HEK293 (cell line): Measurements from ENCODE around the gene STARD8.

Experiments
- CTCF ChIA-PET: fragments of 350-600 bp; formaldehyde crosslinking; extraction: SDS; loops from one replicate; lab custom pipeline; 2021; ENCODE audit warnings: antibody characterized with exemption; lab: Yijun Ruan, JAX
- POLR2A ChIA-PET: fragments of 300-600 bp; formaldehyde crosslinking; extraction: SDS; loops from one replicate; lab custom pipeline; 2020; ENCODE audit warnings: antibody characterized with exemption, inconsistent platforms; lab: Yijun Ruan, JAX
- H3K27ac ChIP-seq: fragments of 200-500 bp; sonication (Bioruptor generic); 2 replicates; pipeline ENCODE4 v1.5.1; 2014; ENCODE audit warnings: low read depth, low read length, control low read depth, inconsistent platforms; ENCODE audit errors: extremely low read depth
- H3K36me3 ChIP-seq, 2 experiments: fragments of 200-500 bp in 1 of 2; sonication (Bioruptor generic) in 1 of 2; 1 replicate in 1 of 2; 2 replicates in 1 of 2; pipeline ENCODE4 v1.5.1; 2014 to 2017; ENCODE audit warnings: inconsistent platforms in 2 of 2, low read length in 2 of 2; ENCODE audit not compliant: control insufficient read depth in 2 of 2, insufficient read depth in 1 of 2
- H3K4me1 ChIP-seq: fragments of 200-500 bp; sonication (Bioruptor generic); 2 replicates; pipeline ENCODE4 v1.5.1; 2014; ENCODE audit warnings: mild to moderate bottlenecking, low read length, inconsistent platforms; ENCODE audit not compliant: control insufficient read depth, insufficient read depth
- H3K4me3 ChIP-seq: 2 replicates; pipeline ENCODE4 v1.5.1; 2011; ENCODE audit warnings: low read depth, mild to moderate bottlenecking, control low read depth, low read length, moderate library complexity
- H3K9me3 ChIP-seq: fragments of 200-500 bp; sonication (Bioruptor generic); 2 replicates; pipeline ENCODE4 v1.5.1; 2014; ENCODE audit warnings: low read depth, low read length, inconsistent platforms; ENCODE audit not compliant: control insufficient read depth, insufficient read depth
- HOXA7 ChIP-seq: sonication (generic); formaldehyde crosslinking; IDR thresholded peaks from 2 replicates; pipeline ENCODE4 v1.8.1; 2022; ENCODE audit warnings: missing genetic modification reagents, borderline replicate concordance
- SCRT1 ChIP-seq: fragments of 450-650 bp; formaldehyde crosslinking; IDR thresholded peaks from 2 replicates; pipeline ENCODE4 v1.5.1; 2016; ENCODE audit warnings: missing biosample characterization, missing genetic modification characterization, borderline replicate concordance
- ZBTB21 ChIP-seq: fragments of 450-650 bp; formaldehyde crosslinking; IDR thresholded peaks from 2 replicates; pipeline ENCODE4 v1.5.1; 2017; ENCODE audit warnings: missing biosample characterization, missing genetic modification characterization
- ZNF140 ChIP-seq: fragments of 450-650 bp; formaldehyde crosslinking; IDR thresholded peaks from 2 replicates; pipeline ENCODE4 v1.5.1; 2016; ENCODE audit warnings: missing biosample characterization, missing genetic modification characterization
- ZNF148 ChIP-seq: fragments of 450-650 bp; formaldehyde crosslinking; IDR thresholded peaks from 2 replicates; pipeline ENCODE4 v1.5.0; 2017; ENCODE audit warnings: missing biosample characterization, missing genetic modification characterization, borderline replicate concordance
- ZNF184 ChIP-seq: fragments of 450-650 bp; IDR thresholded peaks from 2 replicates; pipeline ENCODE4 v1.5.1; 2018; ENCODE audit warnings: missing biosample characterization, mild to moderate bottlenecking, missing genetic modification characterization
- ZNF239 ChIP-seq: fragments of 450-650 bp; formaldehyde crosslinking; IDR thresholded peaks from 2 replicates; pipeline ENCODE4 v1.5.1; 2016; ENCODE audit warnings: missing biosample characterization, missing genetic modification characterization
- ZNF292 ChIP-seq: fragments of 450-650 bp; formaldehyde crosslinking; IDR thresholded peaks from 2 replicates; pipeline ENCODE4 v1.5.1; 2016; ENCODE audit warnings: low read depth, missing biosample characterization, missing genetic modification characterization, borderline replicate concordance
- ZNF335 ChIP-seq: fragments of 450-650 bp; formaldehyde crosslinking; conservative IDR thresholded peaks from 2 replicates; pipeline ENCODE4 v1.5.1; 2016; ENCODE audit warnings: missing biosample characterization, missing genetic modification characterization
- ZNF426 ChIP-seq: fragments of 450-650 bp; formaldehyde crosslinking; IDR thresholded peaks from 2 replicates; pipeline ENCODE4 v1.5.1; 2017; ENCODE audit warnings: missing biosample characterization, missing genetic modification characterization, mild to moderate bottlenecking, inconsistent platforms, moderate library complexity
- ZNF529 ChIP-seq: fragments of 450-650 bp; formaldehyde crosslinking; IDR thresholded peaks from 2 replicates; pipeline ENCODE4 v1.5.1; 2017; ENCODE audit warnings: missing genetic modification characterization, missing biosample characterization; ENCODE audit not compliant: insufficient replicate concordance
- ZNF548 ChIP-seq: fragments of 450-650 bp; formaldehyde crosslinking; IDR thresholded peaks from 2 replicates; pipeline ENCODE4 v1.5.1; 2016; ENCODE audit warnings: missing biosample characterization, missing genetic modification characterization
- ZNF623 ChIP-seq: fragments of 450-650 bp; formaldehyde crosslinking; IDR thresholded peaks from 2 replicates; pipeline ENCODE4 v1.5.1; 2016; ENCODE audit warnings: missing biosample characterization, missing genetic modification characterization
- ZNF658 ChIP-seq: fragments of 450-650 bp; formaldehyde crosslinking; IDR thresholded peaks from 2 replicates; pipeline ENCODE4; 2016; ENCODE audit warnings: missing biosample characterization, missing genetic modification characterization
- ZXDB ChIP-seq: fragments of 450-650 bp; formaldehyde crosslinking; IDR thresholded peaks from 2 replicates; pipeline ENCODE4 v1.5.1; 2016; ENCODE audit warnings: missing biosample characterization, missing genetic modification characterization
- TF ChIP-seq, protein P1 (sequence below): fragments of 450-650 bp; formaldehyde crosslinking; IDR thresholded peaks from 2 replicates; pipeline ENCODE4 v1.5.1; 2016; ENCODE audit warnings: missing biosample characterization, missing genetic modification characterization
- TF ChIP-seq, protein P2 (sequence below): fragments of 450-650 bp; formaldehyde crosslinking; IDR thresholded peaks from 2 replicates; pipeline ENCODE4 v1.5.1; 2016; ENCODE audit warnings: missing biosample characterization, missing genetic modification characterization, borderline replicate concordance
- TF ChIP-seq, protein P3 (sequence below): fragments of 450-650 bp; formaldehyde crosslinking; IDR thresholded peaks from 2 replicates; pipeline ENCODE4 v1.5.1; 2017; ENCODE audit warnings: missing biosample characterization, missing genetic modification characterization

Gene STARD8

GRCh38 chrX:68749426-68749825, 102.0 kb downstream of the STARD8 start (continued):
- TF ChIP-seq, protein P1, sequence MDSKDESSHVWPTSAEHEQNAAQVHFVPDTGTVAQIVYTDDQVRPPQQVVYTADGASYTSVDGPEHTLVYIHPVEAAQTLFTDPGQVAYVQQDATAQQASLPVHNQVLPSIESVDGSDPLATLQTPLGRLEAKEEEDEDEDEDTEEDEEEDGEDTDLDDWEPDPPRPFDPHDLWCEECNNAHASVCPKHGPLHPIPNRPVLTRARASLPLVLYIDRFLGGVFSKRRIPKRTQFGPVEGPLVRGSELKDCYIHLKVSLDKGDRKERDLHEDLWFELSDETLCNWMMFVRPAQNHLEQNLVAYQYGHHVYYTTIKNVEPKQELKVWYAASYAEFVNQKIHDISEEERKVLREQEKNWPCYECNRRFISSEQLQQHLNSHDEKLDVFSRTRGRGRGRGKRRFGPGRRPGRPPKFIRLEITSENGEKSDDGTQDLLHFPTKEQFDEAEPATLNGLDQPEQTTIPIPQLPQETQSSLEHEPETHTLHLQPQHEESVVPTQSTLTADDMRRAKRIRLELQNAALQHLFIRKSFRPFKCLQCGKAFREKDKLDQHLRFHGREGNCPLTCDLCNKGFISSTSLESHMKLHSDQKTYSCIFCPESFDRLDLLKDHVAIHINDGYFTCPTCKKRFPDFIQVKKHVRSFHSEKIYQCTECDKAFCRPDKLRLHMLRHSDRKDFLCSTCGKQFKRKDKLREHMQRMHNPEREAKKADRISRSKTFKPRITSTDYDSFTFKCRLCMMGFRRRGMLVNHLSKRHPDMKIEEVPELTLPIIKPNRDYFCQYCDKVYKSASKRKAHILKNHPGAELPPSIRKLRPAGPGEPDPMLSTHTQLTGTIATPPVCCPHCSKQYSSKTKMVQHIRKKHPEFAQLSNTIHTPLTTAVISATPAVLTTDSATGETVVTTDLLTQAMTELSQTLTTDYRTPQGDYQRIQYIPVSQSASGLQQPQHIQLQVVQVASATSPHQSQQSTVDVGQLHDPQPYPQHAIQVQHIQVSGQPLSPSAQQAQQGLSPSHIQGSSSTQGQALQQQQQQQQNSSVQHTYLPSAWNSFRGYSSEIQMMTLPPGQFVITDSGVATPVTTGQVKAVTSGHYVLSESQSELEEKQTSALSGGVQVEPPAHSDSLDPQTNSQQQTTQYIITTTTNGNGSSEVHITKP (tag by site-specific recombination): no peak
- no peak for TF ChIP-seq ZNF148 (tag by site-specific recombination)
- TF ChIP-seq ZNF335 (tag by site-specific recombination): no peak
- TF ChIP-seq ZXDB (tag by site-specific recombination): no peak
- no peak for TF ChIP-seq ZNF548 (tag by site-specific recombination)
- TF ChIP-seq ZNF140 (tag by site-specific recombination): no peak
- TF ChIP-seq ZNF184: no peak
- TF ChIP-seq, all 188 proteins: peak for 0

DNA sequence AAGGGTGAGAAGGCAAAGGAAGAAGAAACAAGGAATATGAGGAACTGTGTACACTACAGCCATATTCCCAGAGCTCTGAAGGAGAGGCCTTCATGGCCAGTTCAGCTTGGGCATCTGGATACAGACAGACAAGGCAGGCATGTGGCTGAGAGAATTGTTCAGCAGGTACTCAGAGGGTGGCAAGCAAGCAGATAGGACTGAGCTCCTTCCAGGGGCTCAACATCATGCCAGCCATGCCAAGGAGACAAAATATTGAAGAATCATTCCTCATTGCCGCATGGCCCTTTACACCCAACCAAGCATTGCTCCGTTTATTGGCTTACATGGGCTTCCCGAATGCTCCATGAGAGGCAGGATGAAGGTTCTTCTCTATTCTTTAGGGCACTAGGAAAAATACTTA, 102.8 kb downstream of the STARD8 start:
- no peaks in the 10 kb centered on the region for H3K9me3 ChIP-seq
- H3K4me1 ChIP-seq: no peaks in the 10 kb centered on the region
- CTCF ChIA-PET: interaction anchor here (1.0 kb wide), 1 partner anchor 472 kb away, joined by 4 read pairs; no protein-coding TSS in a partner anchor
- H3K4me3 ChIP-seq: no peak overlapping the region
- TF ChIP-seq, protein P2, sequence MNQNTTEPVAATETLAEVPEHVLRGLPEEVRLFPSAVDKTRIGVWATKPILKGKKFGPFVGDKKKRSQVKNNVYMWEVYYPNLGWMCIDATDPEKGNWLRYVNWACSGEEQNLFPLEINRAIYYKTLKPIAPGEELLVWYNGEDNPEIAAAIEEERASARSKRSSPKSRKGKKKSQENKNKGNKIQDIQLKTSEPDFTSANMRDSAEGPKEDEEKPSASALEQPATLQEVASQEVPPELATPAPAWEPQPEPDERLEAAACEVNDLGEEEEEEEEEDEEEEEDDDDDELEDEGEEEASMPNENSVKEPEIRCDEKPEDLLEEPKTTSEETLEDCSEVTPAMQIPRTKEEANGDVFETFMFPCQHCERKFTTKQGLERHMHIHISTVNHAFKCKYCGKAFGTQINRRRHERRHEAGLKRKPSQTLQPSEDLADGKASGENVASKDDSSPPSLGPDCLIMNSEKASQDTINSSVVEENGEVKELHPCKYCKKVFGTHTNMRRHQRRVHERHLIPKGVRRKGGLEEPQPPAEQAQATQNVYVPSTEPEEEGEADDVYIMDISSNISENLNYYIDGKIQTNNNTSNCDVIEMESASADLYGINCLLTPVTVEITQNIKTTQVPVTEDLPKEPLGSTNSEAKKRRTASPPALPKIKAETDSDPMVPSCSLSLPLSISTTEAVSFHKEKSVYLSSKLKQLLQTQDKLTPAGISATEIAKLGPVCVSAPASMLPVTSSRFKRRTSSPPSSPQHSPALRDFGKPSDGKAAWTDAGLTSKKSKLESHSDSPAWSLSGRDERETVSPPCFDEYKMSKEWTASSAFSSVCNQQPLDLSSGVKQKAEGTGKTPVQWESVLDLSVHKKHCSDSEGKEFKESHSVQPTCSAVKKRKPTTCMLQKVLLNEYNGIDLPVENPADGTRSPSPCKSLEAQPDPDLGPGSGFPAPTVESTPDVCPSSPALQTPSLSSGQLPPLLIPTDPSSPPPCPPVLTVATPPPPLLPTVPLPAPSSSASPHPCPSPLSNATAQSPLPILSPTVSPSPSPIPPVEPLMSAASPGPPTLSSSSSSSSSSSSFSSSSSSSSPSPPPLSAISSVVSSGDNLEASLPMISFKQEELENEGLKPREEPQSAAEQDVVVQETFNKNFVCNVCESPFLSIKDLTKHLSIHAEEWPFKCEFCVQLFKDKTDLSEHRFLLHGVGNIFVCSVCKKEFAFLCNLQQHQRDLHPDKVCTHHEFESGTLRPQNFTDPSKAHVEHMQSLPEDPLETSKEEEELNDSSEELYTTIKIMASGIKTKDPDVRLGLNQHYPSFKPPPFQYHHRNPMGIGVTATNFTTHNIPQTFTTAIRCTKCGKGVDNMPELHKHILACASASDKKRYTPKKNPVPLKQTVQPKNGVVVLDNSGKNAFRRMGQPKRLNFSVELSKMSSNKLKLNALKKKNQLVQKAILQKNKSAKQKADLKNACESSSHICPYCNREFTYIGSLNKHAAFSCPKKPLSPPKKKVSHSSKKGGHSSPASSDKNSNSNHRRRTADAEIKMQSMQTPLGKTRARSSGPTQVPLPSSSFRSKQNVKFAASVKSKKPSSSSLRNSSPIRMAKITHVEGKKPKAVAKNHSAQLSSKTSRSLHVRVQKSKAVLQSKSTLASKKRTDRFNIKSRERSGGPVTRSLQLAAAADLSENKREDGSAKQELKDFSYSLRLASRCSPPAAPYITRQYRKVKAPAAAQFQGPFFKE: no peak
- TF ChIP-seq ZNF658 (tag by site-specific recombination): no peak
- no peak for TF ChIP-seq ZNF623 (tag by site-specific recombination)
- TF ChIP-seq ZNF529: no peak
- TF ChIP-seq ZNF184: no peak
- TF ChIP-seq ZNF426 (tag by site-specific recombination): no peak
- TF ChIP-seq, protein P3, sequence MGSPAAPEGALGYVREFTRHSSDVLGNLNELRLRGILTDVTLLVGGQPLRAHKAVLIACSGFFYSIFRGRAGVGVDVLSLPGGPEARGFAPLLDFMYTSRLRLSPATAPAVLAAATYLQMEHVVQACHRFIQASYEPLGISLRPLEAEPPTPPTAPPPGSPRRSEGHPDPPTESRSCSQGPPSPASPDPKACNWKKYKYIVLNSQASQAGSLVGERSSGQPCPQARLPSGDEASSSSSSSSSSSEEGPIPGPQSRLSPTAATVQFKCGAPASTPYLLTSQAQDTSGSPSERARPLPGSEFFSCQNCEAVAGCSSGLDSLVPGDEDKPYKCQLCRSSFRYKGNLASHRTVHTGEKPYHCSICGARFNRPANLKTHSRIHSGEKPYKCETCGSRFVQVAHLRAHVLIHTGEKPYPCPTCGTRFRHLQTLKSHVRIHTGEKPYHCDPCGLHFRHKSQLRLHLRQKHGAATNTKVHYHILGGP: no peak
- no peak for TF ChIP-seq ZNF239 (tag by site-specific recombination)
- TF ChIP-seq SCRT1 (tag by site-specific recombination): no peak
- no peak for TF ChIP-seq ZBTB21 (tag by site-specific recombination)
- no peak for TF ChIP-seq ZNF292
- no peak for TF ChIP-seq HOXA7 (CRISPR knock-in tag)
- H3K36me3 ChIP-seq: no peaks in the 10 kb centered on the region
- POLR2A ChIA-PET: no interaction called here
- no peak overlapping the region for H3K27ac ChIP-seq
